H1 (cell line): ENCODE results near the gene SCAMP4. TPM values are rescaled to one million over a fixed set of nuclear protein-coding genes. Genes with fewer than 3 reads are reported as not detected.
A peak's percentile ranks its signal among the peaks of the same experiment; 100 is the strongest.

Experiments
- CTCF ChIA-PET: fragments of 300-600 bp; sonication (Branson Sonifier 250); formaldehyde crosslinking; loops from one replicate; lab custom pipeline; 2021; ENCODE audit not compliant: partially characterized antibody; lab: Charles Lee
- POLR2A ChIA-PET: fragments of 300-600 bp; sonication (Branson Sonifier 250); formaldehyde crosslinking; loops from one replicate; lab custom pipeline; 2021; ENCODE audit warnings: inconsistent platforms; ENCODE audit not compliant: partially characterized antibody; lab: Charles Lee
- DNase-seq, 2 experiments: peaks; one replicate each; pipeline versions ENCODE4 v3.0.0 to v3.0.0-alpha.2; 2010 to 2022; ENCODE audit warnings: low spot score in 2 of 2, low read depth in 1 of 2, mixed read lengths in 1 of 2
- FAIRE-seq: peaks from 2 replicates; lab custom pipeline; 2011; peaks lifted over from hg19 to GRCh38; lab: Jason Lieb, UNC
- H2AFZ ChIP-seq: 2 replicates; pipeline ENCODE4 v1.8.1; 2012; ENCODE audit warnings: low read length, inconsistent platforms
- H2AK5ac ChIP-seq: 2 replicates; pipeline ENCODE4 v1.6.1; 2013; ENCODE audit warnings: low read depth, low read length
- H2BK120ac ChIP-seq: replicated peaks from 2 replicates; pipeline ENCODE3; 2013; ENCODE audit warnings: low read depth, low read length, inconsistent platforms
- H2BK12ac ChIP-seq: 2 replicates; pipeline ENCODE4 v1.6.1; 2013; ENCODE audit warnings: low read depth, low read length
- H2BK15ac ChIP-seq: 2 replicates; pipeline ENCODE4 v1.6.1; 2013; ENCODE audit warnings: low read length
- H2BK20ac ChIP-seq: 2 replicates; pipeline ENCODE4 v1.6.1; 2013; ENCODE audit warnings: low read length
- H2BK5ac ChIP-seq: 2 replicates; pipeline ENCODE4 v1.6.1; 2013; ENCODE audit warnings: low read depth, low read length
- H3K14ac ChIP-seq: 2 replicates; pipeline ENCODE4 v1.6.1; 2013; ENCODE audit warnings: inconsistent platforms; ENCODE audit not compliant: insufficient read length
- H3K18ac ChIP-seq: 2 replicates; pipeline ENCODE4 v1.6.1; 2013; ENCODE audit warnings: low read length; ENCODE audit errors: extremely low read depth
- H3K23ac ChIP-seq: 2 replicates; pipeline ENCODE4 v1.6.1; 2013; ENCODE audit warnings: inconsistent platforms; ENCODE audit not compliant: insufficient read length
- H3K23me2 ChIP-seq: 2 replicates; pipeline ENCODE4 v1.6.1; 2013; ENCODE audit warnings: low read depth, low read length
- H3K27ac ChIP-seq: 2 replicates; pipeline ENCODE4 v1.6.1; 2011; ENCODE audit warnings: low read depth, low read length, inconsistent platforms
- H3K27me3 ChIP-seq, 4 experiments: replicated peaks in 1 of 4; 1 replicate in 1 of 4; 2 replicates in 3 of 4; pipeline versions ENCODE4 v1.6.1 to v1.8.1; 2011 to 2013; ENCODE audit warnings: low read length in 3 of 4, mild to moderate bottlenecking in 3 of 4, inconsistent platforms in 2 of 4, mixed read lengths in 2 of 4, moderate library complexity in 1 of 4; ENCODE audit not compliant: control insufficient read depth in 3 of 4, insufficient read depth in 3 of 4; ENCODE audit errors: extremely low read depth in 1 of 4
- H3K36me3 ChIP-seq, 4 experiments: 2 replicates each; pipeline versions ENCODE4 v1.6.1 to v1.8.1; 2011 to 2013; ENCODE audit warnings: mild to moderate bottlenecking in 4 of 4, low read length in 3 of 4, moderate library complexity in 2 of 4, control low read depth in 1 of 4, inconsistent platforms in 1 of 4; ENCODE audit not compliant: insufficient read depth in 4 of 4, control insufficient read depth in 2 of 4
- H3K4ac ChIP-seq: replicated peaks from 2 replicates; pipeline ENCODE3; 2013; ENCODE audit warnings: low read length, low read depth, mixed read lengths, inconsistent platforms; ENCODE audit not compliant: insufficient read length
- H3K4me1 ChIP-seq, 4 experiments: replicated peaks in 1 of 4; 1 replicate in 1 of 4; 2 replicates in 3 of 4; pipeline versions ENCODE4 v1.6.1 to v1.8.1; 2011 to 2013; ENCODE audit warnings: low read length in 3 of 4, inconsistent platforms in 2 of 4, mixed read lengths in 1 of 4; ENCODE audit not compliant: insufficient read depth in 4 of 4, control insufficient read depth in 3 of 4
- H3K4me2 ChIP-seq, 2 experiments: 2 replicates each; pipeline versions ENCODE4 v1.6.1 to v1.8.1; 2011 to 2013; ENCODE audit warnings: low read depth in 2 of 2, low read length in 2 of 2, control low read depth in 1 of 2, inconsistent platforms in 1 of 2, mild to moderate bottlenecking in 1 of 2; ENCODE audit not compliant: insufficient read depth in 1 of 2
- H3K4me3 ChIP-seq, 4 experiments: fragments of 200-600, 300-600 bp in 1 of 4; sonication (generic), shearing (Covaris generic), sonication (Bioruptor Twin) in 1 of 4; 2 replicates each; pipeline versions ENCODE4 v1.5.1 to v1.8.1; 2011 to 2016; ENCODE audit warnings: low read length in 4 of 4, low read depth in 3 of 4, control low read depth in 2 of 4, inconsistent platforms in 2 of 4, mild to moderate bottlenecking in 2 of 4, mixed read lengths in 1 of 4, moderate library complexity in 1 of 4; ENCODE audit not compliant: insufficient read depth in 2 of 4; ENCODE audit errors: extremely low read depth in 1 of 4
- H3K56ac ChIP-seq: replicated peaks from 2 replicates; pipeline ENCODE3; 2013; ENCODE audit warnings: low read depth, mild to moderate bottlenecking, mixed read lengths, low read length, inconsistent platforms; ENCODE audit not compliant: insufficient read length
- H3K79me1 ChIP-seq: 2 replicates; pipeline ENCODE4 v1.6.1; 2013; ENCODE audit warnings: low read depth, low read length, control low read depth
- H3K79me2 ChIP-seq, 2 experiments: 2 replicates each; pipeline versions ENCODE4 v1.6.1 to v1.8.1; 2012 to 2013; ENCODE audit warnings: low read length in 2 of 2, mild to moderate bottlenecking in 2 of 2, inconsistent platforms in 1 of 2; ENCODE audit not compliant: insufficient read depth in 2 of 2, control insufficient read depth in 1 of 2
- H3K9ac ChIP-seq, 4 experiments: replicated peaks in 1 of 4; 1 replicate in 1 of 4; 2 replicates in 3 of 4; pipeline versions ENCODE4 v1.6.1 to v1.8.1; 2011 to 2013; ENCODE audit warnings: low read depth in 3 of 4, low read length in 3 of 4, control low read depth in 2 of 4, mild to moderate bottlenecking in 2 of 4, moderate library complexity in 2 of 4, inconsistent platforms in 1 of 4; ENCODE audit errors: extremely low read depth in 1 of 4
- H3K9me3 ChIP-seq, 2 experiments: 2 replicates each; pipeline versions ENCODE4 v1.6.1 to v1.8.1; 2012 to 2013; ENCODE audit warnings: mild to moderate bottlenecking in 2 of 2, moderate library complexity in 2 of 2, control low read depth in 1 of 2, inconsistent platforms in 1 of 2, low read depth in 1 of 2, low read length in 1 of 2, mixed read lengths in 1 of 2; ENCODE audit not compliant: insufficient read depth in 2 of 2
- H4K20me1 ChIP-seq, 2 experiments: replicated peaks in 1 of 2; 2 replicates each; pipeline versions ENCODE3 to v1.8.1; 2011 to 2013; ENCODE audit warnings: inconsistent platforms in 2 of 2, low read length in 2 of 2, mild to moderate bottlenecking in 1 of 2; ENCODE audit not compliant: insufficient read depth in 2 of 2, control insufficient read depth in 1 of 2
- H4K5ac ChIP-seq: 2 replicates; pipeline ENCODE4 v1.6.1; 2013; ENCODE audit warnings: low read length, low read depth, mixed read lengths, inconsistent platforms; ENCODE audit not compliant: insufficient read length
- H4K8ac ChIP-seq: 2 replicates; pipeline ENCODE4 v1.8.0; 2013; ENCODE audit warnings: mild to moderate bottlenecking, moderate library complexity, low read length, inconsistent platforms; ENCODE audit not compliant: insufficient read depth; ENCODE audit errors: extremely low read depth
- H4K91ac ChIP-seq: replicated peaks from 2 replicates; pipeline ENCODE3; 2013; ENCODE audit warnings: low read length, mixed read lengths, inconsistent platforms; ENCODE audit not compliant: insufficient read length
- CEBPB ChIP-seq: IDR thresholded peaks from 2 replicates; pipeline ENCODE4 v1.6.1; 2012; ENCODE audit warnings: low read depth, low read length
- CHD1 ChIP-seq: IDR thresholded peaks from 2 replicates; pipeline ENCODE4 v1.6.1; 2012; ENCODE audit warnings: low read depth, low read length, improper control_type of control experiment
- CTBP2 ChIP-seq: IDR thresholded peaks from 2 replicates; pipeline ENCODE4 v1.7.0; 2011; ENCODE audit warnings: borderline replicate concordance, mild to moderate bottlenecking, moderate library complexity, mixed read lengths, low read length; ENCODE audit not compliant: insufficient read depth, insufficient read length
- EZH2 ChIP-seq: fragments of 200-600 bp; sonication (generic); IDR thresholded peaks from 2 replicates; pipeline ENCODE4 v1.7.1; 2012; ENCODE audit warnings: low read depth, mild to moderate bottlenecking, moderate library complexity, low read length, inconsistent platforms; ENCODE audit not compliant: severe bottlenecking
- KDM5A ChIP-seq: fragments of 200-600 bp; IDR thresholded peaks from 2 replicates; pipeline ENCODE4 v1.7.1; 2012; ENCODE audit warnings: mild to moderate bottlenecking, low read length, inconsistent platforms, mixed read lengths
- NANOG ChIP-seq: IDR thresholded peaks from 2 replicates; pipeline ENCODE4 v1.6.1; 2011; ENCODE audit warnings: low read length, low read depth, mild to moderate bottlenecking, inconsistent platforms; ENCODE audit not compliant: insufficient read depth, poor library complexity, severe bottlenecking
- NRF1 ChIP-seq: IDR thresholded peaks from 2 replicates; pipeline ENCODE4 v1.6.1; 2011; ENCODE audit warnings: mild to moderate bottlenecking, low read depth, low read length, improper control_type of control experiment
- RXRA ChIP-seq: IDR thresholded peaks from 2 replicates; pipeline ENCODE4 v1.6.1; 2011; ENCODE audit warnings: low read depth, mild to moderate bottlenecking, low read length, moderate library complexity; ENCODE audit not compliant: insufficient read depth
- SP1 ChIP-seq: IDR thresholded peaks from 2 replicates; pipeline ENCODE4 v1.6.1; 2011; ENCODE audit warnings: low read depth, low read length
- TCF12 ChIP-seq: IDR thresholded peaks from 2 replicates; pipeline ENCODE4 v1.6.1; 2011; ENCODE audit warnings: low read depth, mild to moderate bottlenecking, low read length
- TEAD4 ChIP-seq: IDR thresholded peaks from 2 replicates; pipeline ENCODE4 v1.6.1; 2012; ENCODE audit warnings: low read depth, low read length, inconsistent platforms, mixed read lengths
- ZNF274 ChIP-seq: IDR thresholded peaks from 2 replicates; pipeline ENCODE4 v1.7.0; 2012; ENCODE audit warnings: low read length, borderline replicate concordance; ENCODE audit errors: extremely low read depth
- WGBS, 2 experiments: shearing (Covaris generic) in 1 of 2; methylation state at CpG; one replicate each; pipeline versions ENCODE4 v1.1.6 to v1.1.7; 2013 to 2015; ENCODE audit warnings: low lambda C conversion rate in 2 of 2, mixed read lengths in 2 of 2, inconsistent platforms in 1 of 2, low coverage in 1 of 2, missing lambda C conversion rate in 1 of 2; ENCODE audit not compliant: insufficient replicate concordance in 2 of 2, insufficient coverage in 1 of 2, insufficient read length in 1 of 2; ENCODE audit errors: extremely low coverage in 1 of 2, missing lambda C conversion rate in 1 of 2; 5-methylcytosine and 5-hydroxymethylcytosine counted together
- polyA plus RNA-seq, 7 experiments: library from polyadenylated mRNA; depleted of rRNA in 3 of 7; stranded (reverse) in 5 of 7; unstranded in 2 of 7; fragments of >200 nt in 5 of 7; fragments of 200-250 nt in 2 of 7; gene quantifications; 1 replicate in 5 of 7; 2 replicates in 1 of 7; 4 replicates in 1 of 7; pipeline versions ENCODE4 v1.2.1 to v1.2.3, GENCODE V29; 2011 to 2013; ENCODE audit warnings: missing spikeins in 2 of 7, mixed read lengths in 2 of 7
- total RNA-seq: library from RNA; stranded (reverse); fragmentation: NEBNext Ultra II Directional; extraction: Animal tissue kit (Norgen Biotek cat#: 25700); gene quantifications from 2 replicates; pipeline ENCODE4 v1.2.1, GENCODE V29; 2021
- TF ChIP-seq, protein P1 (sequence below): IDR thresholded peaks from 2 replicates; pipeline ENCODE4 v1.6.1; 2012; ENCODE audit warnings: inconsistent platforms

The SCAMP4 gene
- total and polyA plus RNA-seq, 2 of the 8 experiments (the other 6 are each of a cell fraction or from before 2014, with no cell fraction given): 17.1 to 61.4 TPM

DNA sequence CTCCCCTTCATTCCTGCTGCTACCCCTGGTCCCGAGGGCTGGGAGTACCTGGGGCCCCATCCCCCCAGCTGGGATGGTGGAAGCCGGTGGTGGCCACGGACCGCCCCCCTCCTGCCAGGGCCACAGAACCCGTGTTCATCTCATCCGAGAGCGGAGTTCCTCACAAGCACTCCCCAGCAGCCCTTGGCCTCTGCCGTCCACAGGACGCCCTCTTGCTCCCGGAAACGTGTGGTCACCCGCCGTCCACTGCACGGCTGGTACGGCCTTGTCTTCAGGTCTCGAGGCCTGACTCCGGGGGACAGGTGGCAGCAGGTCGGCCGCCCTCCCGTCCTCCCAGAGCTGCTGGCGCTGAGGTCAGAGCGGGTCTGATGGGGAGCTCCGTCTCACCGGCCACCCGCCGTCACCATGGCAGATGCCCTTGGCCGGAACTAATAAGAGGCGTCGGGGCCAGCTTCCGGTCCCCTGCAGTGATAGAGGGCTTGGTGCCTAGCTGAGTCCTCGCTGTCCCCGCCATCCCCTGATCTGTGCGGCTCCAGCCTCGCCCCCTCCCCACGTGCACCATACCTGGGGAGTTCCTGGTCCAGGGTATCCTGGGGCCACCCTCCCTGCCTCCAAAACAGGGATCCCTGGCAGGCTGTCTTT is 19.2 kb downstream of the SCAMP4 start:
- no peak overlapping the region for H3K18ac ChIP-seq
- ChIA-PET CTCF (interaction anchor here (0.9 to 6.5 kb wide), 4 partner anchors 12 to 71 kb away, joined by 3 to 39 read pairs (median 3); no protein-coding TSS in a partner anchor), POLR2A (interaction anchor here (1.7 to 2.6 kb wide), 2 partner anchors 12 to 18 kb away, joined by 8 to 12 read pairs; no protein-coding TSS in a partner anchor)
- no peak overlapping the region for H3K14ac ChIP-seq
- H3K9ac ChIP-seq: no peak overlapping the region
- 0 out of 2 replicates have a peak, but pooled peaks cover 2% of the 10 kb centered on the region for H3K23me2 ChIP-seq
- H2BK20ac ChIP-seq: no peak overlapping the region
- H4K91ac ChIP-seq: no peak overlapping the region
- no peak overlapping the region for H3K56ac ChIP-seq
- H4K5ac ChIP-seq: no peak overlapping the region
- H3K4me1 ChIP-seq: peaks cover 0 to 5% (median 0%) of the 10 kb centered on the region in 4 experiments; a peak in 1 of 7 replicates
- no peak overlapping the region for H2AK5ac ChIP-seq
- no peak overlapping the region for H3K4ac ChIP-seq
- FAIRE-seq (no peak), DNase-seq (no peak)
- H3K4me3 ChIP-seq: no peak overlapping the region
- no peak overlapping the region for H2BK15ac ChIP-seq
- no peak overlapping the region for H2BK5ac ChIP-seq
- 88% methylated on average over 21 of the region's 35 CpGs; no CpG with 5 or more reads in 1 of the 2 experiments for WGBS, 2 experiments
- H3K4me2 ChIP-seq: no peak overlapping the region
- H2BK12ac ChIP-seq: no peak overlapping the region
- no peaks in the 10 kb centered on the region for H3K9me3 ChIP-seq
- no peak overlapping the region for H2BK120ac ChIP-seq
- no peak overlapping the region for H2AFZ ChIP-seq
- no peaks in the 10 kb centered on the region for H3K79me2 ChIP-seq
- no peak overlapping the region for H3K27ac ChIP-seq
- no peak overlapping the region for H3K23ac ChIP-seq
- peaks cover 3 to 6% of the 10 kb centered on the region in 2 experiments for H4K20me1 ChIP-seq
- peak overlapping the region; percentile 25; the same call in 1 of the 2 replicates for H4K8ac ChIP-seq
- peaks cover 5 to 33% (median 17%) of the 10 kb centered on the region in 4 experiments; a peak in 7 of 8 replicates for H3K36me3 ChIP-seq
- H3K79me1 ChIP-seq: peaks cover 3% of the 10 kb centered on the region; the same call in 1 of the 2 replicates
- no peaks in the 10 kb centered on the region; a peak in 1 of 7 replicates for H3K27me3 ChIP-seq
- TF ChIP-seq CEBPB (no peak), NANOG (no peak), TCF12 (no peak), CTBP2 (no peak), SP1 (no peak), ZNF274 (no peak), KDM5A (no peak), EZH2 (no peak), CHD1 (no peak), TEAD4 (no peak), RXRA (no peak), NRF1 (no peak)
- TF ChIP-seq, protein P1, sequence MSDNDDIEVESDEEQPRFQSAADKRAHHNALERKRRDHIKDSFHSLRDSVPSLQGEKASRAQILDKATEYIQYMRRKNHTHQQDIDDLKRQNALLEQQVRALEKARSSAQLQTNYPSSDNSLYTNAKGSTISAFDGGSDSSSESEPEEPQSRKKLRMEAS: no peak
